ENCODE results near the gene SH3BP2.

GRCh38 chr4:2819244-2820215, 26.6 kb downstream of the SH3BP2 start:
- no peak for TF ChIP-seq POLR2A (IDR thresholded peaks at IDR 0.05; ENCODE audit: extremely low read depth, insufficient read length)
- no peak for TF ChIP-seq CTCF (IDR thresholded peaks at IDR 0.05; ENCODE audit: low read depth, low read length)

Data from NB4 (cell line).